ENCODE data around the gene PCDH19. TPM values are rescaled to one million over a fixed set of nuclear protein-coding genes. Genes with fewer than 3 reads are reported as not detected.

The PCDH19 gene
- polyA plus RNA-seq, 1 donor from 2014 or later = 8.2 TPM

- Histone ChIP-seq H2AFZ (ENCODE audit: low read depth, low read length) (no peak overlapping the region), H4K20me1 (ENCODE audit: insufficient read depth) (no peaks in the 10 kb centered on the region), H3K4me3 (ENCODE audit: low read length) (no peak overlapping the region), H3K27ac (ENCODE audit: low read length) (no peak overlapping the region), H3K36me3 (ENCODE audit: insufficient read depth, low read length) (no peaks in the 10 kb centered on the region), H3K79me2 (replicated peaks; ENCODE audit: insufficient read depth, low read length) (no peaks in the 10 kb centered on the region), H3K4me2 (ENCODE audit: low read length) (no peak overlapping the region), H3F3A (ENCODE audit: insufficient read depth, low read length, poor library complexity, severe bottlenecking) (no peaks in the 10 kb centered on the region), H3K9me3 (ENCODE audit: low read length) (no peaks in the 10 kb centered on the region), H3K27me3 (ENCODE audit: insufficient read depth, low read depth, low read length) (no peaks in the 10 kb centered on the region), H3K9ac (ENCODE audit: low read length) (no peak overlapping the region), H3K9me2 (ENCODE audit: insufficient read depth, low read length) (no peaks in the 10 kb centered on the region)
- TF ChIP-seq REST (IDR thresholded peaks at IDR 0.05; ENCODE audit: borderline replicate concordance) (no peak), POLR2AphosphoS5 (IDR thresholded peaks at IDR 0.05) (no peak), RAD21 (conservative IDR thresholded peaks at IDR 0.05) (no peak), CTCF (IDR thresholded peaks at IDR 0.05; ENCODE audit: poor library complexity, severe bottlenecking) (no peak), MXI1 (conservative IDR thresholded peaks at IDR 0.05; ENCODE audit: poor library complexity, severe bottlenecking) (no peak), EZH2 (IDR thresholded peaks at IDR 0.05; ENCODE audit: borderline replicate concordance, insufficient read depth, low read length, poor library complexity, severe bottlenecking) (no peak), SMC3 (conservative IDR thresholded peaks at IDR 0.05; ENCODE audit: poor library complexity) (no peak)
These were observed 41.9 kb downstream of the PCDH19 start for GRCh38 chrX:100368167-100368566.

- no peak for TF ChIP-seq CTCF (IDR thresholded peaks at IDR 0.05; ENCODE audit: poor library complexity, severe bottlenecking)
- no peak for TF ChIP-seq EZH2 (IDR thresholded peaks at IDR 0.05; ENCODE audit: borderline replicate concordance, insufficient read depth, low read length, poor library complexity, severe bottlenecking)
- no peak for TF ChIP-seq REST (IDR thresholded peaks at IDR 0.05; ENCODE audit: borderline replicate concordance)
- no peak for TF ChIP-seq RAD21 (conservative IDR thresholded peaks at IDR 0.05)
- no peak for TF ChIP-seq POLR2AphosphoS5 (IDR thresholded peaks at IDR 0.05)
- no peak for TF ChIP-seq EP300 (conservative IDR thresholded peaks at IDR 0.05; ENCODE audit: poor library complexity, severe bottlenecking)
- TF ChIP-seq MXI1 (conservative IDR thresholded peaks at IDR 0.05; ENCODE audit: poor library complexity, severe bottlenecking) = no peak
- TF ChIP-seq SMC3 (conservative IDR thresholded peaks at IDR 0.05; ENCODE audit: poor library complexity) = no peak
- TF ChIP-seq TAF1 (IDR thresholded peaks at IDR 0.05; ENCODE audit: low read depth) = no peak
- H3K9ac ChIP-seq (ENCODE audit: low read length) = no peak overlapping the region
- no peaks in the 10 kb centered on the region for H3K9me3 ChIP-seq (ENCODE audit: low read length)
- H3F3A ChIP-seq (ENCODE audit: insufficient read depth, low read length, poor library complexity, severe bottlenecking) = no peaks in the 10 kb centered on the region
- no peaks in the 10 kb centered on the region for H3K27me3 ChIP-seq (ENCODE audit: insufficient read depth, low read depth, low read length)
- no peak overlapping the region for H3K27ac ChIP-seq (ENCODE audit: low read length)
- no peak overlapping the region for H2AFZ ChIP-seq (ENCODE audit: low read depth, low read length)
- H3K79me2 ChIP-seq (replicated peaks; ENCODE audit: insufficient read depth, low read length) = no peaks in the 10 kb centered on the region
- H3K36me3 ChIP-seq (ENCODE audit: insufficient read depth, low read length) = no peaks in the 10 kb centered on the region
- H3K4me3 ChIP-seq (ENCODE audit: low read length) = no peak overlapping the region
- no peaks in the 10 kb centered on the region for H3K9me2 ChIP-seq (ENCODE audit: insufficient read depth, low read length)
- H4K20me1 ChIP-seq (ENCODE audit: insufficient read depth) = no peaks in the 10 kb centered on the region
- no peak overlapping the region for H3K4me2 ChIP-seq (ENCODE audit: low read length)
These were observed 46.2 kb downstream of the PCDH19 start for GRCh38 chrX:100363896-100364295.

Measured in neural cell (in vitro differentiated cells).